Activated T-cell treated with anti-CD3 and anti-CD28 coated beads for 4 hours (primary cell): ENCODE data around the gene ZDHHC1.
"Not testable (repeated sequence)": the region's sequence is repeated elsewhere in the genome, so short reads cannot be mapped to it uniquely, and the experiment has no call there.

Experiments
- DNase-seq: peaks from one replicate; pipeline ENCODE4 v3.0.0-alpha.2; 2020

Gene ZDHHC1

DNA sequence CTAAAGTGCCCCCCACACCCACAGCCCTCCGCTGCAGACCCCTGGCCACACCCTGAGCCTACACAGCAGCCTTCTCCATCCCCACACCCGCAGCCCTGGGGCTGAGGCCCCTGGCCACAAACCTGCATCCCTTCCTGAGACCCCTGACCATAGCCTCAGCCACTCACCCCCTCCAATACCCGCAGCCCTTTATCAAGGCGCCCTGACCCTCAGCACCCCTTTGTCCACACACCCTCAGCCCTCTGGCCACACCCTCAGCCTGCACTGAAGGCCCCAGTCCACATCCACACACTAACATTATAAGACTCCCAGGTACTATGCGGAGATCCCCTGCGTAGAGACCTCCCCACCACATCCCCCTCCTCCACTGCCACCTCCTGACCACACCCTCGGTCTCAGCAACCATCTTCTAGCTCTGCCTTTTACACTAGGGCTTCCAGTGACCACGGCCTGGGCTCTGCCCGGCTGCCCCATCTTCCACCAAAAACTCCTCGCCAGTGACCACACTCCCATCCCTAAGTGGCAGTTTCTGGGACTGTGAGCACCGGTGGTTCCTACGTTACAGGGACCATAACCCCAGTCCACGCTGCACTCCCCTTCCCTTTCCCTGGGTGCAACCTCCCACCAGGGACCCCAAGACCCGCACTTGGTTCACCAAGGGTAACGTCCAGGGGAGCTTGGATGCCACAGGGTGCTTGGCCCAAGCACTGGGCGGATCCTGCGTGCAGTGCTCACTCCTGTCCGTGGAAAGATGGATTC is 23.8 kb downstream of the ZDHHC1 start:
- DNase-seq: no peak

DNA sequence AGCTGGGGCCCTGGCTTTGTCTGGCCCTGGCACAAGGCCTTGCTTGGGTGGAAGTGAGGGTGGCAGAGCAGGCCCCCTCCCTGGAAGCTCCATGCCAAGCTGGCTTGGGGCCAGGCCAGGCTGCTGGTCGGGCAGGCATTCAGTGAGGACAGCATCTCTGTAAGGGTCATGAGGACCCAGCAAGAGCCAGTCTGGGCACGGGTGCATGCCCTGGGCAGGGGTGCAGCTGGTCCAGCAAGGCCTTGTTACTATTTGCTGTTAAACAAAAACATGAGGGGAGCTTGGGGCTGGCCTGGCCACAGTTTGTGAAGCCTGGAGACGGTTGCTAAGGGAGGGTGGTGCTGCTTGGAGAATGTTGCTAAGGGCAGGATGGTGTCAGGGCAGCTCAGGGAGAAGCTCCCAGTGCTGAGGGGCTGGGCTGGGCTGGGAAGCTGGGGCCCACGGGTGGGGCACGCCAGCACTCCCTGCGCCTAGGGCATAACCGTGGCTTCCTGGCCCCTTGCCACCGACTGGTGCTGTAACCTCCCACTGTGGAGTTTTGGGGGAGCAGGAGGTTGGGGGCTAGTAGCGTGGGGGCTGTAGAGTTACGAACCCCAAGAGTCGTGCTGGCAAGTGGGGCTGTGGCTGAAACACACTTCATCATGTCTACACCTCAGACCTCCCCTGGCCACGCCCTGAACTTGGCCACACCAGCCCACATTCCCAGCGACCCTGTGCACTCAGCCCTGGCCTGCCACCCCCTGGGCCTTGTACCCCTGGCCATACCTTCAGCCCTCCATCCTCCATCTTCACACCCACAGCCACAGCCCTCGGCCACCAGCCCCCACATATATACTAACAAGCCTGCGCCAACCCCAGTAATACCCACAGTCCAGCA is 24.6 kb downstream of the ZDHHC1 start:
- DNase-seq: no peak

DNA sequence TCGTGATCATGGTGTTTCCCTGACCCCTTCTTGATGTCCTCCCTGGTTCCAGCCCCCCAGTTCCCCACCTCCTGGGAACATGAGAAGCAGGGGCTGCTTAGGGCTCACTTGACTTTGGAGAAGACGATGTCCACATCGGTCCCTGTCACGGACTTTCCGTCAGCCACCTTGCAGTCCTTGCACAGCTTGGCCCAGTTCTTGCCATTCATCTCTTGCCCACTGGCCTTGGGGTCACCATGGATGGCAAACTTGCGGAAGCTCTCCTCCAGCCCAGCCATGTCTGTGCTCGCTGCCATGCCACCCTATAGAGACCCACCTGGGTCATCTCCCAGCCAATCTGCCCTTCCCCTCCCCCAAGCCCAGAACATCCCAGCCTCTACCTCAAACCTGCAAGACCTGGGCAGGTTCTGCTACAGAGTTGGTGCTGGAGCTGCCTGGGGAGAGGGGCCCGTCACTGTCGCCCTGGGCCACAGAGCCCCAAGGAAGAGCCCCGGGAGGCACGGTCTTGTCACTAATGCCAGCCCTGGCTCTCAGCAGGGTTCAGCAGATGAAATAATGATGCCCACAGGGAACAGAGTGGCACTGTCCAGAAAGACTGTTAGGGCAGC is 25.4 kb downstream of the ZDHHC1 start:
- DNase-seq: no peak

- no peak for DNase-seq
Observed at GRCh38 chr16:67389911-67390815, 26.1 kb downstream of the ZDHHC1 start.

DNA sequence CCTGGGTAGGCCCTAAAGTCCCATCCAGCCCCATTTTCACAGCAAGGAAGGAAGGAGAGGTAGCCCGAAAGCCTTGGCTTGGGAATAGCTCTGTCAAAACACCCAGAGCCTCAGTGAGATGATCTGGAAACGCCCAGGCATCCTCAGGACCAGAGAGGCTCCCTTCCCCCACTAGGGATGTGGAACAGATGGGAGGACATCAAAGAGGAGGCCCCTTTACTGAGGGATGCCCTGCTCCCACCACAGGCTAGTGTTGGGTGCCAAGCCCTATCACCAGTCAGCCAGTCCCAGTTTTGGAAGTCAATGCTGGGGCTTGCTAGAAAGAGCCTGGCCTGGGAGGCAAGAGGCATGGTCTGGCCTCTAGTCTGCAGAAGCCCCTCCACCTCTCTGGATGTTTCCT is 27.7 kb downstream of the ZDHHC1 start:
- DNase-seq: no peak

DNA sequence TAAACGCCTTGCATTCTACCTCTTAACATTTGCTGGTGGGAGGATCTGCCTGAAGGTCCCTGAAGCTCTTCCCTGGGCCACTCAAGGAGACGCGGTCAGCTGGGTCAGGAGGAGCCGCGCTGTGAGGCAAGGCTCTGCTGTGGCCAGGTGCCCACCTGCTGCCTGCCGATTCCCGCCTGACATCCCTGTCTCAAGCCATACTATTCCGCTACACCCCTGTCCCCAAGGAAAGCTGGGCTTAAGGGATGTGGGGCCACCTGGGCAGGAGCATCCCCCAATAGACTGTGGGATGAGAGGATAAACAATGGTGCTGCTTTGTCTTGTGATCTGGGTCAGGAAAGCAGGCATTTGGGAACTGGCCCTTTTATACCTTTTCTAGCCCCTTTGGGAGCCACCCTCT is 28.1 kb downstream of the ZDHHC1 start:
- DNase-seq: no peak

GRCh38 chr16:67387479-67388079 is 28.7 kb downstream of the ZDHHC1 start:
- no peak for DNase-seq

DNA sequence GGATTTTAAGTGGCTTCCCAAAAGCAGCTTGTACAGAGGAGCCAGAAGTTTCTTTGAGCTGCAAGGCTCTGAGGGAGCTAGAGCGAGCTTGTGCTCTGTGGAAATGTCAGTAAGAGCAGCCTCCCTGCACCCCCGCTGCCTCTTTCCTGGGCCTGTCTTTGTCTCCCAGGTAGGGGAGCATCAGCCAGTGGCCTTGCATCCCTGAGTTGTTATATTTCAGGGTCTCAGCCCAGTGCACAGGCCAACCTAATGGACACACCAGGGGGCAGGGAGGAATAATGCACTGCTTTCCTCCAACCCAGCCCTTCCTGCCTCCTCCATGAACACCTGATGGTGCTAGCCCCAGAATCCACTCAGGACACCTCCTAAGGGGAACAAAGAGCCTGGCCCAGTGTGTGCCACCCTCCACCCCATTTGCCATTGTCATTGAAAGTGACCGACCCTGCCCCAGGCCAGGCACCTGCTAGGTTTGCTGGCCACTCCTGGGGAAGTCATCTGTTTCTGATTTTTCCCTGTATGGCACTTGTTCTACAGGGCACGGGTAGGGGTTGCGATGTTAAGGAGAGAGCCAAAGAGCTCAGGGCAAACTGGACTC is 29.3 kb downstream of the ZDHHC1 start:
- no peak for DNase-seq

DNA sequence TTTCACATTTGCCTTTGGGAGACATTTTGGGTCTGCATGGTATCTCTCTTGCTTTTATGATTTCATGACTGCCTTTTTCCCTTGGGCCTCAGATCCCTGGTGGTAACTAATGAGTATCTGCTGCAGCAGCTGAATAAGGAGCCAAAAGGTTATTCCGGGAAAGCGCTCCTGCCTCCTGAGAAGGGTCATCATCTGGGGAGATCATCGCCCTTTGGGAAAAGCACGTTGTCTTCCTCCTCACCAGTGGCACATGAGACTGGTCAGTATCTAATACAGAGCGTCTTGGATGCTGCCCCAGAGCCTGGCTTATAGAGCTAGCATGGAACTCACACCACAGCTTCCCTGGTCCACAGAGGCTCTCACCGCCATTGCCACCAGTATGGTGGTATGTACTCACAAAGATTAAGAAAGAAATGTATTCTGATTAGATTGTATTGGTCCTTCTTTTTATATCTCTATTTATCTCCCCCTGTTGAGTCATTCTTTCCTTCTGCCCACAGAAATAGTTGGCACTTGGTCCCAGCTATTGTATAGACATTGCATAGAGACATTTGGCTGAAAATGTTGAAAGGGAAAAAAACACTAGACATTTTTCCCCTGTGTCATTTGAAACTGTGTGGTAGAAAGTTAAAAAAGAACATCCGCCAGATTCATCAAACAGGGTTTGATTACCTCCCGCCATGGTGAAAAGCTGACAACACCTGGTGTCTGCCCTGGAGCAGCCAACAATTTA is 31.3 kb downstream of the ZDHHC1 start:
- DNase-seq: no peak

- DNase-seq: no peak
Observed at GRCh38 chr16:67383284-67383683, 33.0 kb downstream of the ZDHHC1 start.

- no peak for DNase-seq
Observed at GRCh38 chr16:67378642-67379041, 37.6 kb downstream of the ZDHHC1 start.

DNA sequence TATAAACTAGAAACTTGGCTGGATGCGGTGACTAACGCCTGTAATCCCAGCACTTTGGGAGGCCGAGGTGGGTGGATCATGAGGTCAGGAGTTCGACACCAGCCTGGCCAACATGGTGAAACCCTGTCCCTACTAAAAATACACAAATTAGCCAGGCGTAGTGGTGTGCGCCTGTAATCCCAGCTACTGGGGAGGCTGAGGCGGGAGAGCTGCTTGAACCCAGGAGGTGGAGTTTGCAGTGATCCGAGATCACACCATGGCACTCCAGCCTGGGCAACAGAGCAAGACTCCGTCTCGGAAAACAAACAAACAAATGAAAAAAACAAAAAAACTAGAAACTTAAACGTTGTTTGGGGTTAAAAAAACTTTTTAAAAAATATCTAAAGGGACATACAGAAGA is 40.3 kb downstream of the ZDHHC1 start:
- not testable (repeated sequence) for DNase-seq

DNA sequence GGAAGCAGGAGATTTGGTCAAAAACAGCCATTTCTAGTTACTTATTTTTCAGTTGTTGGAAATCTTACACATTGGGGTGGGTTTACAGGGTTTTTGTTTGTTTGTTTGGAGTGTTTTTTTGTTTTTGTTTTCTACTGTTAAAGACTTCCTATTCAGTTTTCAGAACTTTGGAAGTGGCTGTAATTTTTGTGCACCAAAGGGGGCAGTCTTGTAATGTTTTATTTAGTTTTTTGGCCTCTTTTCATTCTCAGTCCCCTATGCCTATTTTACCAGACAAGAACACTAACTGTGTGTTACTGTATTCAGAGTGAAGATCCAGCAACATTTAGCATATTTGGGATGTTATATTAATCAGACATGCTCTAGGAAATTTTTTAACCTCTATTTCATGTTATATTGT is 43.6 kb downstream of the ZDHHC1 start:
- DNase-seq: no peak

DNA sequence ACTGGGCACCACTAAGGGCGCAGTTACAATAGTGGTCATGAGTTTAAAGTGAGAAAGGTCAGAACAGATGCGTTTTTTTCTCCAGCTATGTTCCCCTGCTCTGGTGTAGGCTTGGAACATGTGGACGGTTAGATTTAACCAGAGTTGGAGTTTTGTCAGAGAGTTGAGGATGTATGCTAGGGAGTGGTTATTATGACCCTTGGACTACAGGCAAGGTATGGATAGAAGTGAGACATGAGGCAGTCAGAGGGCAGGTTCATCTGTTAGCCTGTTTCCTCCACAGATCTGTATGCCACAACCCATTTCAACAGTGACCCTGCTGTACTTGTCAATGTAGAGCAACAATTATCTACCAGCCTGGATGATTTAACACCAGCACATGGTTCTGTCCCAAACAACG is 45.6 kb downstream of the ZDHHC1 start:
- DNase-seq: no peak

DNA sequence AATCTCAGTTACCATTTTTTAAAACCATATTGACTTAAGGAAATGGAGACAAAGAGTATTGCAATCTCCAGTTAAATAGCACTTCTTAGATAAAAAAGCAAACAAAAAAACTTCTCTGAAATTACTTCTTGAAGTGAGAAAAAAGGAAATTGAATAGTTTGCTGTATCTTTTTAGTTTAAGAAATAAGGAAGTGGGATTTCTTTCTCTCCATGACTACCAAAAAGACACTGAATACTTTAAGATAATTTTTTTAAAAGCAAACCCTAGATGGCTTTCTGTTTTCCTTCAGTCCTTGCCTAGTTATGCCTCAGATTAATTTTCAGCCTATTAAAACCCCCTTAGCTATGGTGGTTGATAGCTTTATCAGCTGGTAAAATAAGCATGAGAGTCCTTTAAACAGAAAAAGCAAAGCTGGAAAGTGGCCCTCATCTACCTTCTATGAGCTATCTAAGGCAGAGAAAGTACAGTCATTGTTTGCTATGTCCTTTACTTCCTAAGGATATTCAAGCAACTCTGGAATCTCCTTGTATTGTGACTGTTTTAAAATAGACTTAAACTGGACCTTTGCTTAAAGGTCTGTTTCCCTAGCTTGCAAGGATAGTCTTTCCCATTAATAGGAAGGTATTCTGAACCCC is 51.6 kb downstream of the ZDHHC1 start:
- DNase-seq: no peak

GRCh38 chr16:67361038-67361437 is 55.2 kb downstream of the ZDHHC1 start:
- DNase-seq: no peak

GRCh38 chr16:67359540-67360269 is 56.6 kb downstream of the ZDHHC1 start:
- not testable (repeated sequence) for DNase-seq

DNA sequence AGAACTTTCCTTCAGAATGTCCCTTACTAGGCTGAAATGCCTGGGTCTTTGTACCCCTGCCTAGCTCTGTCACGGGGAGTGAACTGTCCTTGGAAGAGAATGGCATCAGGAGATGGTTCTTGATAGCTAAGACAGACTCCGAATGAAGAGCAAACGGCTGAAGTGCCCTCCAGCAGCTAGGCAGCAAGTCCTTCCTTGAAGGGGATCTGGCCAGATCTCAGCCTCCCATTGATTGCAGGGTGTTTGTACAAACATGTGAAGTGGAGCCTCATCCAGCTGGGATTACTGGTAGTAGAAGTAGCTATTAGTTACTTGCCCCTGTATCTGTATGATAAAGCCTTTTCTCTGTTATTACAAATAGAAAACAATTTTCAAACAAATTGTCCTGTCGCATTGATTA is 58.7 kb downstream of the ZDHHC1 start:
- no peak for DNase-seq

- no peak for DNase-seq
Observed at GRCh38 chr16:67356396-67356795, 59.9 kb downstream of the ZDHHC1 start.

DNA sequence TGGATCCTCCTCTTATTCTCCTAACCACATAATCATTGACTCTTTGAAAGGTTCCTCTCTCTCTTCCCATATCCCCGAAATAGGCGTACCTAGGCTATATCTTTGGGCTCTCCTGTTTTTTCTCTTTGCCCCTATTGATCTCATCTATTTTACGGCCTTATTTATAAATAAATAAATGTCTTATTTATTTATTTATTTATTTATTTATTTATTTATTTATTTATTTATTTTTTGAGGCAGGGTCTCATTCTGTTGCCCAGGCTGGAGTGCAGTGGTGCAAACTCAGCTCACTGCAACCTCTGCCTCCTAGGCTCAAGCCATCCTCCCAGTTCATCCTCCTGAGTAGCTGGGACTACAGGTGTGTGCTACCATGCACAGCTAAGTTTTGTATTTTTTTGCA is 63.8 kb downstream of the ZDHHC1 start:
- not testable (repeated sequence) for DNase-seq
